Activated T-cell treated with anti-CD3 and anti-CD28 coated beads, Interleukin-2, amount 50 U/mL, for 4 hours (primary cell): ENCODE measurements around the gene SLC13A2. TPM values are rescaled to one million over a fixed set of nuclear protein-coding genes. Genes with fewer than 3 reads are reported as not detected.

Experiments used
- ATAC-seq, 2 donors: fragments of 200-7000 bp; cut with Tn5 transposase; one replicate each; pipeline ENCODE4 v1.10.0; 2021
- DNase-seq: peaks from one replicate; pipeline ENCODE4 v3.0.0-alpha.2; 2020
- H3K27me3 Mint-ChIP-seq: one replicate; pipeline ENCODE4 v1.8.0; 2021; ENCODE audit warnings: low read depth, mixed read lengths
- H3K36me3 Mint-ChIP-seq: one replicate; pipeline ENCODE4 v1.8.0; 2022; ENCODE audit warnings: mixed read lengths; ENCODE audit not compliant: insufficient read depth
- H3K4me1 Mint-ChIP-seq: one replicate; pipeline ENCODE4 v1.8.0; 2021; ENCODE audit warnings: low read depth, mixed read lengths
- H3K4me3 Mint-ChIP-seq: one replicate; pipeline ENCODE4 v1.8.0; 2021; ENCODE audit warnings: mild to moderate bottlenecking, moderate library complexity, mixed read lengths
- H3K9me3 Mint-ChIP-seq: one replicate; pipeline ENCODE4 v1.8.0; 2021; ENCODE audit warnings: mixed read lengths
- total RNA-seq, 3 donors: library from RNA; stranded (reverse); gene quantifications; one replicate each; pipeline ENCODE4 v1.2.1, GENCODE V29; 2021

Gene SLC13A2
- total RNA-seq, 3 donors from 2014 or later, result not detected

- Mint-ChIP-seq H3K27me3 (peaks cover 4% of the 10 kb centered on the region), H3K36me3 (no peaks in the 10 kb centered on the region), H3K9me3 (no peaks in the 10 kb centered on the region), H3K4me3 (no peak overlapping the region), H3K4me1 (no peaks in the 10 kb centered on the region)
- DNase-seq, result peak; percentile 79
- ATAC-seq, result peak; percentile 84 to 91
These were observed 21.2 kb downstream of the SLC13A2 start for GRCh38 chr17:28494445-28495188.

- peaks cover 4% of the 10 kb centered on the region for H3K27me3 Mint-ChIP-seq
- no peaks in the 10 kb centered on the region for H3K4me1 Mint-ChIP-seq
These were observed 22.2 kb downstream of the SLC13A2 start for GRCh38 chr17:28495635-28496034.

GRCh38 chr17:28497931-28498330 is 24.5 kb downstream of the SLC13A2 start:
- no peak overlapping the region for H3K4me3 Mint-ChIP-seq
- H3K27me3 Mint-ChIP-seq, result peaks cover 1% of the 10 kb centered on the region
- H3K9me3 Mint-ChIP-seq, result no peaks in the 10 kb centered on the region
- H3K4me1 Mint-ChIP-seq, result no peaks in the 10 kb centered on the region
- ATAC-seq, result no peak
- no peaks in the 10 kb centered on the region for H3K36me3 Mint-ChIP-seq
- DNase-seq, result no peak

More at GRCh38 chr17:28495635-28496034, 22.2 kb downstream of the SLC13A2 start:
- no peak overlapping the region for H3K4me3 Mint-ChIP-seq
- no peak for DNase-seq
- no peaks in the 10 kb centered on the region for H3K36me3 Mint-ChIP-seq
- no peaks in the 10 kb centered on the region for H3K9me3 Mint-ChIP-seq
- ATAC-seq, result no peak

- no peaks in the 10 kb centered on the region for H3K4me1 Mint-ChIP-seq
These were observed 25.4 kb downstream of the SLC13A2 start for GRCh38 chr17:28498652-28499363.

GRCh38 chr17:28499364-28499664 is 25.9 kb downstream of the SLC13A2 start:
- Mint-ChIP-seq H3K4me1 (no peaks in the 10 kb centered on the region), H3K36me3 (no peaks in the 10 kb centered on the region), H3K27me3 (no peaks in the 10 kb centered on the region), H3K4me3 (no peak overlapping the region), H3K9me3 (no peaks in the 10 kb centered on the region)
- DNase-seq (no peak), ATAC-seq (no peak)

More at GRCh38 chr17:28498652-28499363, 25.4 kb downstream of the SLC13A2 start:
- DNase-seq (no peak), ATAC-seq (no peak)
- no peak overlapping the region for H3K4me3 Mint-ChIP-seq
- no peaks in the 10 kb centered on the region for H3K27me3 Mint-ChIP-seq
- H3K36me3 Mint-ChIP-seq, result no peaks in the 10 kb centered on the region
- no peaks in the 10 kb centered on the region for H3K9me3 Mint-ChIP-seq

GRCh38 chr17:28499684-28500357 is 26.4 kb downstream of the SLC13A2 start:
- Mint-ChIP-seq H3K9me3 (no peaks in the 10 kb centered on the region), H3K4me3 (no peak overlapping the region), H3K36me3 (no peaks in the 10 kb centered on the region), H3K4me1 (no peaks in the 10 kb centered on the region), H3K27me3 (no peaks in the 10 kb centered on the region)
- DNase-seq (no peak), ATAC-seq (no peak)

- ATAC-seq (no peak), DNase-seq (no peak)
- no peaks in the 10 kb centered on the region for H3K9me3 Mint-ChIP-seq
- H3K27me3 Mint-ChIP-seq, result peaks cover 3% of the 10 kb centered on the region
- H3K4me3 Mint-ChIP-seq, result no peak overlapping the region
- no peaks in the 10 kb centered on the region for H3K36me3 Mint-ChIP-seq
- no peaks in the 10 kb centered on the region for H3K4me1 Mint-ChIP-seq
These were observed 27.4 kb downstream of the SLC13A2 start for GRCh38 chr17:28500712-28501379.

GRCh38 chr17:28501421-28502284 is 28.2 kb downstream of the SLC13A2 start:
- Mint-ChIP-seq H3K9me3 (no peaks in the 10 kb centered on the region), H3K27me3 (peaks cover 5% of the 10 kb centered on the region), H3K4me1 (no peaks in the 10 kb centered on the region), H3K4me3 (no peak overlapping the region), H3K36me3 (no peaks in the 10 kb centered on the region)
- ATAC-seq (no peak), DNase-seq (no peak)

GRCh38 chr17:28503420-28503819 is 30.0 kb downstream of the SLC13A2 start:
- Mint-ChIP-seq H3K36me3 (no peaks in the 10 kb centered on the region), H3K4me3 (no peak overlapping the region), H3K4me1 (no peaks in the 10 kb centered on the region), H3K27me3 (peaks cover 12% of the 10 kb centered on the region), H3K9me3 (no peaks in the 10 kb centered on the region)
- ATAC-seq, result no peak
- no peak for DNase-seq

- Mint-ChIP-seq H3K27me3 (peaks cover 32% of the 10 kb centered on the region), H3K9me3 (no peaks in the 10 kb centered on the region), H3K4me3 (no peak within 1 kb of the TSS), H3K36me3 (no peaks in the 10 kb centered on the region), H3K4me1 (no peaks in the 10 kb centered on the region)
- DNase-seq (no peak), ATAC-seq (no peak)
These were observed 32.7 kb downstream of the SLC13A2 start, which contains the start of gene FOXN1 for GRCh38 chr17:28505986-28506665. Gene FOXN1 (plus strand): TSS chr17:28506348. CDS start chr17:28523970, 17,622 bp downstream.

- Mint-ChIP-seq H3K36me3 (no peaks in the 10 kb centered on the region), H3K9me3 (no peaks in the 10 kb centered on the region), H3K27me3 (peaks cover 32% of the 10 kb centered on the region), H3K4me3 (no peak overlapping the region), H3K4me1 (no peaks in the 10 kb centered on the region)
- no peak for DNase-seq
- no peak for ATAC-seq
These were observed 33.5 kb downstream of the SLC13A2 start for GRCh38 chr17:28506763-28507487.

GRCh38 chr17:28507567-28508203 is 34.2 kb downstream of the SLC13A2 start:
- ATAC-seq, result no peak
- H3K9me3 Mint-ChIP-seq, result no peaks in the 10 kb centered on the region
- H3K4me3 Mint-ChIP-seq, result no peak overlapping the region
- peaks cover 36% of the 10 kb centered on the region for H3K27me3 Mint-ChIP-seq
- no peak for DNase-seq
- no peaks in the 10 kb centered on the region for H3K36me3 Mint-ChIP-seq
- H3K4me1 Mint-ChIP-seq, result no peaks in the 10 kb centered on the region
